Ovary (tissue), 9 donors: ENCODE measurements around the gene ZFP3. TPM values are rescaled to one million over a fixed set of nuclear protein-coding genes. Genes with fewer than 3 reads are reported as not detected.
"Not testable (repeated sequence)": the region's sequence is repeated elsewhere in the genome, so short reads cannot be mapped to it uniquely, and the experiment has no call there.

ENCODE experiments used
- DNase-seq, 5 donors: peaks; one replicate each; pipeline ENCODE4 v3.0.0-alpha.2; 2019 to 2020
- H3K27ac ChIP-seq, 2 donors: fragments of 200-600 bp; one replicate each; pipeline versions ENCODE4 v1.5.1 to v1.8.0; 2019 to 2022
- H3K27me3 ChIP-seq: fragments of 200-600 bp; one replicate; pipeline ENCODE4 v1.8.0; 2022
- H3K36me3 ChIP-seq: fragments of 200-600 bp; sonication (generic); one replicate; pipeline ENCODE4 v1.5.1; 2019
- H3K4me1 ChIP-seq: one replicate; pipeline ENCODE4 v1.8.1; 2013; ENCODE audit warnings: mild to moderate bottlenecking, moderate library complexity; ENCODE audit not compliant: insufficient read depth
- H3K4me3 ChIP-seq: fragments of 200-600 bp; sonication (generic); one replicate; pipeline ENCODE4 v1.5.1; 2017
- H3K9me3 ChIP-seq, 2 donors: fragments of 200-600 bp in 1 of 2; sonication (generic) in 1 of 2; one replicate each; pipeline versions ENCODE4 v1.5.1 to v1.8.1; 2013 to 2019; ENCODE audit warnings: mild to moderate bottlenecking in 1 of 2, moderate library complexity in 1 of 2
- CTCF ChIP-seq, 3 donors: fragments of 450-650 bp in 2 of 3; fragments of 200-600 bp in 1 of 3; IDR thresholded peaks; one replicate each; pipeline versions ENCODE4 v1.5.1 to v1.8.0; 2016 to 2022; ENCODE audit warnings: antibody characterized with exemption in 3 of 3, mild to moderate bottlenecking in 1 of 3
- EP300 ChIP-seq: sonication (generic); formaldehyde crosslinking; IDR thresholded peaks from one replicate; pipeline ENCODE4 v1.6.1; 2017; ENCODE audit warnings: antibody characterized with exemption
- POLR2A ChIP-seq: fragments of 450-650 bp; IDR thresholded peaks from one replicate; pipeline ENCODE4 v1.6.1; 2017; ENCODE audit warnings: antibody characterized with exemption, mild to moderate bottlenecking, moderate library complexity
- WGBS, 3 donors: extraction: QIAGEN DNeasy Blood & Tissue Kit in 1 of 3; methylation state at CpG; one replicate each; pipeline versions ENCODE4 v1.1.5 to v1.1.7; 2013 to 2017; 5-methylcytosine and 5-hydroxymethylcytosine counted together
- intact Hi-C, 4 donors: fragments of 100-400 bp; cut with DNase I; formaldehyde crosslinking; loops; one replicate each; pipeline versions ENCODE4 v1.11.0 to v1.15.1; 2022 to 2023
- polyA plus RNA-seq, 2 donors: library from polyadenylated mRNA; stranded (reverse); fragments of 200-250 nt in 1 of 2; fragments of 350-450 nt in 1 of 2; fragmentation: Illumina TruSeq in 1 of 2; extraction: RNeasy Lipid Tissue Mini Kit (QIAGEN cat#74804) in 1 of 2; gene quantifications; one replicate each; pipeline ENCODE4 v1.2.3, GENCODE V29; 2013 to 2014
- total RNA-seq, 7 donors: library from RNA; depleted of rRNA in 2 of 7; stranded (reverse); fragments of >200 nt in 2 of 7; fragmentation: NEBNext Ultra II Directional in 3 of 7; extraction: Animal tissue kit (Norgen Biotek cat#: 25700) in 3 of 7; gene quantifications; one replicate each; pipeline versions ENCODE4 v1.1.0 to v1.2.4, GENCODE V29; 2016 to 2023
- donor health status: DM: no; HTN: no; CAD: no; lungs with moderate emphysema.
- donor health status: DM: no; HTN: no; CAD: no.
- donor health status: Bipolar disorder and iron deficiency.
- donor health status: DM: yes; HTN: yes; CAD: no.
- donor health status: DM: no; HTN: no; CAD: no.
- donor health status: DM: yes; HTN: yes; CAD: no.

The ZFP3 gene
- total and polyA plus RNA-seq, 9 donors: 3.3 to 8.4 (median 6.7) TPM

DNA sequence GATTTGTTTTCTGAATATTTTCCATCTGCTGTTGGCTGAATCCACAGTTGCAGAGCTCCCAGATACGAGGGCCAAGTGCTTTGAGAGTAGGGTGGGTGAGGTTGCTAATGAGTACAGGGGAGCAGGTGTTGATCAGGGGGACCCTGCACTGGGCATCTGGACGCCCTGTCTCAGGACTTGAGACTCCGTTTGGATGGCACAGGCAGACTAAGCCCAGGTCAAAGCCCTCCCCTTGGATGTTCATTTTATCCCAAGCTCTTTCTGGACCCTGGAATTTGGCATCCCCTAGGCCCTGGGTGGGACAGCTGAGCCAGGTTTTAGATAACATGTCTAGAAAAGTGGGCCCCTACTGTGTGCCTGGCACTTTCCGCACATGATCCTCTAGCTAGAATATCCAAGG is 49.6 kb downstream of the ZFP3 start:
- WGBS, 3 donors: 67 to 75% (median 74%) methylated on average over 4 of the region's 4 CpGs
- TF ChIP-seq POLR2A (no peak), CTCF (IDR thresholded peaks at IDR 0.05) (no peak), EP300 (no peak)
- no peaks in the 10 kb centered on the region for H3K9me3 ChIP-seq
- no peak for DNase-seq
- no peaks in the 10 kb centered on the region for H3K36me3 ChIP-seq
- intact Hi-C loops: no loop called here
- no peaks in the 10 kb centered on the region for H3K4me1 ChIP-seq
- no peaks in the 10 kb centered on the region for H3K27me3 ChIP-seq
- H3K4me3 ChIP-seq: no peak overlapping the region
- H3K27ac ChIP-seq: no peak overlapping the region

DNA sequence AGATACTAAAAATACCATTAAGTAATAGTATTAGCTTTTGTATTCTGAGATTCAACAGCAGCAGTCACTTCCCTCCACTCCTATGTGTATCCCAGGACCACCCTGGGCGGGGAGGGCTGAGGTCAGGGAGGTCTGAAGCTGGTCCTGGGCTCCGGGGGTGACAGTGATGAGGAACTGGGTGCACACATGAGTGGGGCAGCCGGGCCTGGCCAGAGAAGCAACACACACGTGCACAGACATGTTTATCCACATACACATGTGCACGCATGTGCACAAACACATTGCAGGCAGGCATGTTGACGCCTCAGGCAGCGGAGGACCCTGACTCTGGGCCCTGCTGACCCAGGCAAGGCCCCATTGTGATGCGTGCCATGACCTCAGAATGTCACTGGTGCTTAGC is 50.1 kb downstream of the ZFP3 start:
- WGBS, 3 donors: 71 to 86% (median 83%) methylated on average over 8 of the region's 8 CpGs
- H3K27me3 ChIP-seq, H3K36me3 ChIP-seq, intact Hi-C loops, DNase-seq, H3K4me3 ChIP-seq, H3K9me3 ChIP-seq, H3K4me1 ChIP-seq, H3K27ac ChIP-seq: not testable (repeated sequence)

GRCh38 chr17:5128905-5129535 is 50.8 kb downstream of the ZFP3 start:
- Histone ChIP-seq H3K4me1 (no peaks in the 10 kb centered on the region), H3K4me3 (no peak overlapping the region), H3K9me3 (no peaks in the 10 kb centered on the region), H3K36me3 (no peaks in the 10 kb centered on the region), H3K27me3 (no peaks in the 10 kb centered on the region), H3K27ac (no peak overlapping the region)
- intact Hi-C loops: no loop called here
- DNase-seq: no peak
- 86 to 94% (median 94%) methylated on average over 11 of the region's 11 CpGs for WGBS, 3 donors
- no peak for TF ChIP-seq CTCF (IDR thresholded peaks at IDR 0.05)
- TF ChIP-seq EP300: no peak
- TF ChIP-seq POLR2A: no peak

DNA sequence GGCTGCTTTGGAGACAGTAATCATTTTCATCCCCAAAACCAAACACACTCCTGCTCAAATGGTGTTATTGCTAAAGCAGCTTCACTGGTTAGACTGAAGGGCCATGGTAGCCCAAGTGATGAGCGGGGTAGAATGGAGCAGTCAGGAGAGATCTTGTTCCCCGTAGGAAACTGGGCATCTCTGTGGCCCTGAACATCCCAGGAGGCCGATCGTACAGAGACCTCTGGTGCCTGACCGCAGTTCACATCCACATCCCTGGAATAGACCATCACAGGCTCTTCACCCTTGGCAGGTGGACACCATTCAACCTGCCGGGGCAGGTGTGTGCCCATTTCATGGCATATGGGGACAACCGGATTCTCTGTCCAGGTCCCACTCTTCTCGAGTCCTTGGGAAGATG is 51.5 kb downstream of the ZFP3 start:
- H3K4me1 ChIP-seq, H3K27me3 ChIP-seq, H3K36me3 ChIP-seq, DNase-seq, H3K4me3 ChIP-seq, intact Hi-C loops, H3K27ac ChIP-seq, H3K9me3 ChIP-seq: not testable (repeated sequence)
- 89 to 92% (median 89%) methylated on average over 8 of the region's 8 CpGs for WGBS, 3 donors

DNA sequence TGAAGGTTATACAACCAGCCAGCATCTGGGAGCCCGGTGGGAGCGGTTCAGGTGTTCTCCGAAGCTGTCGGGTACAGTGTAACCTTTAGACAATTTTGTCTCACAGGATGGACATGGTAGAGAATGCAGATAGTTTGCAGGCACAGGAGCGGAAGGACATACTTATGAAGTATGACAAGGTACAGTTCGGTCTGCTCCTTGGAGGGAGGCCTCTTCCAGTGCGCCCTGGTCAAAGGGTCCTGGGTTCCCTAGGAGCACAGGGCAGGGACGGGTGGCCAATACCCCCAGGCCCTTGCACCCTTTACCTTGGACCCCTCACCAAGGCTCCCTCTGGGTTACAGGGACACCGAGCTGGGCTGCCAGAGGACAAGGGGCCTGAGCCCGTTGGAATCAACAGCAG is 52.0 kb downstream of the ZFP3 start:
- H3K36me3 ChIP-seq, H3K27me3 ChIP-seq, H3K27ac ChIP-seq, H3K9me3 ChIP-seq, intact Hi-C loops, H3K4me3 ChIP-seq, H3K4me1 ChIP-seq, DNase-seq: not testable (repeated sequence)
- 87 to 90% (median 89%) methylated on average over 10 of the region's 10 CpGs for whole genome bisulfite sequencing, 3 donors

DNA sequence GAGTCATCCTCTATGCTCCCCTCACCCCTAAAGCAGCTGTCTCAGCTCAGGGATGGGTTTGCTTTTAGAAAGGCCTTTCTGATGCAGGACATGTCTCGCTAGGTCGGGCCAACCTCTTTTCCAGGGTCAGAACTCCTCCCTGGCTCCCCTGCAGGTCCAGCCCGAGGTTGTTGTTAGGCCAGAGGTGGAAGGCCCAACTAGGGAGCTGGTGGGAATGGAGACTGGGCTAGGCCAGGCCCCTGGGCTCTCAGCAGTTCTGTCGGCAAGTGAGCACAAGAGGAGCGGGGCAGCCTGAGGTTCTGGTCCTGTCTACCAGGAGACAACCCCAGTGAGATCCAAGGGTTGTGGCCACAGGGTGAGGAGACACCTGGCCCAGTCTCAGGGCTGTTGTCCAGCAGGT is 52.4 kb downstream of the ZFP3 start:
- not testable (repeated sequence) for H3K36me3 ChIP-seq
- 75 to 79% (median 79%) methylated on average over 5 of the region's 5 CpGs for WGBS, 3 donors

More for the DNA sequence above, 52.4 kb downstream of the ZFP3 start:
- H3K4me3 ChIP-seq, intact Hi-C loops, H3K27ac ChIP-seq, DNase-seq, H3K27me3 ChIP-seq, H3K4me1 ChIP-seq, H3K9me3 ChIP-seq: not testable (repeated sequence)
